Ovary (tissue), 3 donors: Measurements from ENCODE around the gene USH2A.

ENCODE experiments used
- CTCF ChIP-seq, 3 donors: fragments of 450-650 bp in 2 of 3; fragments of 200-600 bp in 1 of 3; IDR thresholded peaks; one replicate each; pipeline versions ENCODE4 v1.5.1 to v1.8.0; 2016 to 2022; ENCODE audit warnings: antibody characterized with exemption in 3 of 3, mild to moderate bottlenecking in 1 of 3
- EP300 ChIP-seq: sonication (generic); formaldehyde crosslinking; IDR thresholded peaks from one replicate; pipeline ENCODE4 v1.6.1; 2017; ENCODE audit warnings: antibody characterized with exemption
- donor health status: DM: no; HTN: no; CAD: no.

GRCh38 chr1:215603319-215603718 is 819.9 kb downstream of the USH2A start:
- no peak for TF ChIP-seq CTCF (IDR thresholded peaks at IDR 0.05)
- TF ChIP-seq EP300: no peak
